Osteocyte (in vitro differentiated cells): ENCODE measurements around the gene PLEKHO2. TPM values are rescaled to one million over a fixed set of nuclear protein-coding genes. Genes with fewer than 3 reads are reported as not detected.
A peak's percentile ranks its signal among the peaks of the same experiment; 100 is the strongest.

Experiments used
- DNase-seq: peaks from one replicate; pipeline ENCODE4 v3.0.0; 2021; ENCODE audit warnings: mixed read lengths; ENCODE audit not compliant: unreplicated experiment; ENCODE audit errors: extremely low spot score
- H3K27ac Mint-ChIP-seq: one replicate; pipeline ENCODE4 v1.8.0; 2021; ENCODE audit warnings: mild to moderate bottlenecking, mixed read lengths; ENCODE audit not compliant: unreplicated experiment
- H3K27me3 Mint-ChIP-seq: one replicate; pipeline ENCODE4 v1.8.0; 2021; ENCODE audit warnings: mixed read lengths; ENCODE audit not compliant: unreplicated experiment
- H3K36me3 Mint-ChIP-seq: one replicate; pipeline ENCODE4 v1.8.0; 2021; ENCODE audit warnings: mixed read lengths; ENCODE audit not compliant: unreplicated experiment
- H3K4me1 Mint-ChIP-seq: one replicate; pipeline ENCODE4 v1.8.0; 2021; ENCODE audit warnings: mixed read lengths; ENCODE audit not compliant: unreplicated experiment
- H3K4me3 Mint-ChIP-seq: one replicate; pipeline ENCODE4 v1.8.0; 2021; ENCODE audit warnings: mild to moderate bottlenecking, moderate library complexity, mixed read lengths; ENCODE audit not compliant: unreplicated experiment
- H3K9me3 Mint-ChIP-seq: one replicate; pipeline ENCODE4 v1.8.0; 2021; ENCODE audit warnings: mixed read lengths; ENCODE audit not compliant: unreplicated experiment
- CTCF ChIP-seq: fragments of 200-600 bp; sonication (generic); IDR thresholded peaks from 2 replicates; pipeline ENCODE4 v1.5.0; 2021; ENCODE audit warnings: antibody characterized with exemption, mild to moderate bottlenecking, moderate library complexity
- total RNA-seq: library from RNA; stranded (reverse); gene quantifications from 2 replicates; pipeline ENCODE4 v1.2.1, GENCODE V29; 2021

PLEKHO2 gene
- total RNA-seq, 1 donor from 2014 or later = 24.5 TPM

DNA sequence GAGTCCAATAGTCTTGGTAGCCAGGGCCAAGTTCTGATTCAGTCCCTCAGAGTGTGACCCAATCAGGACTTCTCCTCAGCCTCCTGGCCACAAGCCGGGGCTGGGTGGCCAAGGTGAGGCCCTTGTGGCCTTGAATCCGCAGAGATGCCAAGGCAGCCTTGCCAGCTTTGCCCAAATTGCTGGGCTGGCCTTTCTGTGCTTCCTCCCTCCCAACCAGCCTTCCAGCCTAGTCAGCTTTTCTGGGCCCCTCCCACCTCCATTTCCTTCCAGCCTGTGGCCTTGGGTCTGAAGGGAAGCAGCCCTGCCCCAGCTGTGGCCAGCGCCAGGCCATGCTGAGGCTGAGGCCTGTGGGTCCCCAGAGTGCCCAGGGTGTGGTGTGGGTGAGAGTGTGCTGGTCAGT lies 35.7 kb downstream of the PLEKHO2 start:
- TF ChIP-seq CTCF = no peak
- no peak for DNase-seq
- Mint-ChIP-seq H3K9me3 (no peaks in the 10 kb centered on the region), H3K4me3 (no peak overlapping the region), H3K27ac (peak overlapping the region; percentile 87), H3K4me1 (peaks cover 52% of the 10 kb centered on the region), H3K27me3 (no peaks in the 10 kb centered on the region), H3K36me3 (no peaks in the 10 kb centered on the region)

DNA sequence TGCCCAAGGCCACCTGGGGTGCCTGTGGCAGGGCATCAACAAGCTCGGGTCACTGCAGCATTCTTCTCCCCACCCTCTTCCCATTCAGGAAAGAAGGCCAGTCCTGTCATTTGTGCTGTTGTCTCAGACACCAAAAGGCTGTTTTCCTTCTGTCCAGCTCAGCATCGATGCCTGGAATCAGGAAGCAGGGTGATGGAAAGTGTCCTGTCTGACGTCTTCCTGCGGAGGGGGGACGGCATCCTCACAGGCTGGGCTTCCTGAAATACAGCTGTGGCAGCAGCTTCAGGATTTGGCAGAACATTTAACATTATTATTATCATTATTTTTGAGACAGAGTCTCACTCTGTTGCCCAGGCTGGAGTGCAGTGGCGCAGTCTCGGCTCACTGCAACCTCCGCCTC lies 37.0 kb downstream of the PLEKHO2 start:
- H3K4me1 Mint-ChIP-seq = peaks cover 58% of the 10 kb centered on the region
- TF ChIP-seq CTCF = no peak
- H3K36me3 Mint-ChIP-seq = no peaks in the 10 kb centered on the region
- H3K27me3 Mint-ChIP-seq = no peaks in the 10 kb centered on the region
- no peaks in the 10 kb centered on the region for H3K9me3 Mint-ChIP-seq
- no peak for DNase-seq
- H3K4me3 Mint-ChIP-seq = no peak overlapping the region
- no peak overlapping the region for H3K27ac Mint-ChIP-seq

DNA sequence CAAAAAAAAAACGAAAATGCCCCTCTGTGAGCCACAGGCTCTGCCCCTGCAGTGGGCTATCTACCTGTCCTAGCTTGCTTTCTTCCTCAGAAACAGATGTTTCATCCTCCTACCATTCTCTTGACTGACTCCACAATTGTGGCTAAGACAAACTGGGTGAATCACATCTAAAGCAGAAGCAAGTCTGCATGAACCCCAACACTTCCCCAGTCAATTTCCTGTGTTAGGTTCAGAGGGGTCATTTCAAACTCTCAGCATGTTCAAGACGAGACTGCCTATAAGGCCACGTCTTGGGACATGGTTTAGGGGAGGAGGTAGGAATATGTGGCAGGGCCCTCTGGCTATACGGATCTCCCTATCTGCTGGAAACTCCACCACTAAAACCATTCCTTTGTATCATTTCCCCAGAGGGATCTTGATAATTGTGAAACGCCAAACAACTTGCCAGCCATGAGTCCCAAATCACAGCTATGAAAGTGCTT lies 41.4 kb downstream of the PLEKHO2 start:
- H3K27ac Mint-ChIP-seq = peak overlapping the region; percentile 84
- no peak for TF ChIP-seq CTCF
- no peaks in the 10 kb centered on the region for H3K27me3 Mint-ChIP-seq
- H3K4me1 Mint-ChIP-seq = peaks cover 40% of the 10 kb centered on the region
- H3K4me3 Mint-ChIP-seq = no peak overlapping the region
- H3K9me3 Mint-ChIP-seq = no peaks in the 10 kb centered on the region
- DNase-seq = no peak
- no peaks in the 10 kb centered on the region for H3K36me3 Mint-ChIP-seq

GRCh38 chr15:64883997-64884511 lies 42.3 kb downstream of the PLEKHO2 start:
- Mint-ChIP-seq H3K4me3 (no peak overlapping the region), H3K9me3 (no peaks in the 10 kb centered on the region), H3K36me3 (no peaks in the 10 kb centered on the region), H3K27me3 (no peaks in the 10 kb centered on the region), H3K27ac (peak overlapping the region; percentile 84), H3K4me1 (peaks cover 36% of the 10 kb centered on the region)
- no peak for DNase-seq
- TF ChIP-seq CTCF = no peak

DNA sequence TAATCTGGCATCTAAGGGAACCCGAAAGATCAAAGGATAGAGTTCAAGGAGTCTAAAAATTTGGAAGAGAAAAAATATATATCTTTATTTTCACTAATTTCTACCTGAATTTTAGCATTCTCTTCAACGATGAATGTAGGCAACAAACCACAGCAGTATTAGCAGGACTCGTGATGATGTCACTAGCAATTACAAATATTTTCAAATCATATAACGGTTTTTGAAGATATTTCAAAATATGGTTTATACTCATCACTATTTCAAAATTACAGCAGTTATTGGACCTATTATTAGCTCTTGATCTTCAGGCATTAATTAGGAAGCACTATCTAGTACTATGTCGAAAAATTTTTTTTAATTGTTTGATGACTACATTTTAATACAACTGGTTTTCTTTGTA lies 43.0 kb downstream of the PLEKHO2 start:
- Mint-ChIP-seq H3K27me3 (no peaks in the 10 kb centered on the region), H3K4me3 (no peak overlapping the region), H3K4me1 (peaks cover 36% of the 10 kb centered on the region), H3K27ac (no peak overlapping the region), H3K9me3 (no peaks in the 10 kb centered on the region), H3K36me3 (no peaks in the 10 kb centered on the region)
- DNase-seq = no peak
- TF ChIP-seq CTCF = no peak
